Panc1 (cell line): ENCODE data around the gene CSNK1E. TPM values are rescaled to one million over a fixed set of nuclear protein-coding genes. Genes with fewer than 3 reads are reported as not detected.
A peak's percentile ranks its signal among the peaks of the same experiment; 100 is the strongest.

ENCODE experiments used
- ATAC-seq: fragments of 200-7000 bp; cut with Tn5 transposase; 2 replicates; pipeline ENCODE4 v1.9.1; 2020; ENCODE audit warnings: mild to moderate bottlenecking, moderate library complexity
- BruUV-seq: library from RNA; stranded (reverse); fragments of 400-500 nt; replicated peaks from 2 replicates; lab custom pipeline; 2021; lab: Mats Ljungman, UMichigan
- CTCF ChIA-PET: fragments of 300-600 bp; sonication (Branson Sonifier 250); formaldehyde crosslinking; loops from one replicate; lab custom pipeline; 2022; ENCODE audit warnings: antibody characterized with exemption; lab: Charles Lee
- POLR2A ChIA-PET: fragments of 300-600 bp; sonication (Branson Sonifier 250); formaldehyde crosslinking; loops from one replicate; lab custom pipeline; 2022; ENCODE audit warnings: antibody characterized with exemption; lab: Charles Lee
- DNase-seq: peaks from one replicate; pipeline ENCODE4 v3.0.0-alpha.2; 2010; ENCODE audit warnings: low read depth, low spot score
- H3K27ac ChIP-seq: 2 replicates; pipeline ENCODE4 v1.5.1; 2011; ENCODE audit warnings: mild to moderate bottlenecking, low read length, inconsistent platforms
- H3K27me3 ChIP-seq: fragments of 200-500 bp; sonication (Bioruptor generic); 2 replicates; pipeline ENCODE4 v1.6.0; 2014; ENCODE audit warnings: low read length, inconsistent platforms; ENCODE audit not compliant: control insufficient read depth, insufficient read depth
- H3K36me3 ChIP-seq: fragments of 200-500 bp; sonication (Bioruptor generic); 2 replicates; pipeline ENCODE4 v1.5.1; 2014; ENCODE audit warnings: inconsistent platforms, mild to moderate bottlenecking, low read length, moderate library complexity; ENCODE audit not compliant: control insufficient read depth, insufficient read depth
- H3K4me1 ChIP-seq: 2 replicates; pipeline ENCODE4 v1.5.1; 2011; ENCODE audit warnings: inconsistent platforms, mild to moderate bottlenecking, low read length, moderate library complexity; ENCODE audit not compliant: control insufficient read depth, insufficient read depth
- H3K4me3 ChIP-seq, 2 experiments: 2 replicates each; pipeline ENCODE4 v1.5.1; 2011 to 2012; ENCODE audit warnings: low read depth in 2 of 2, low read length in 2 of 2, mild to moderate bottlenecking in 2 of 2, inconsistent platforms in 1 of 2, moderate library complexity in 1 of 2
- H3K9me3 ChIP-seq: fragments of 200-500 bp; sonication (Bioruptor generic); 2 replicates; pipeline ENCODE4 v1.5.1; 2014; ENCODE audit warnings: low read depth, mild to moderate bottlenecking, inconsistent platforms, low read length, moderate library complexity; ENCODE audit not compliant: control insufficient read depth, insufficient read depth
- CTCF ChIP-seq: fragments of 450-650 bp; IDR thresholded peaks from 2 replicates; pipeline ENCODE4 v1.5.1; 2017; ENCODE audit warnings: mild to moderate bottlenecking
- POLR2AphosphoS5 ChIP-seq: IDR thresholded peaks from 2 replicates; pipeline ENCODE4 v1.6.1; 2012; ENCODE audit warnings: mild to moderate bottlenecking, low read depth, low read length, moderate library complexity
- REST ChIP-seq, 2 experiments: IDR thresholded peaks; 2 replicates each; pipeline ENCODE4 v1.6.1; 2011 to 2012; ENCODE audit warnings: low read depth in 2 of 2, control low read depth in 1 of 2, low read length in 1 of 2, mild to moderate bottlenecking in 1 of 2, moderate library complexity in 1 of 2; ENCODE audit not compliant: insufficient read depth in 1 of 2
- SIN3A ChIP-seq: IDR thresholded peaks from 2 replicates; pipeline ENCODE4 v1.6.1; 2012; ENCODE audit warnings: low read depth, mild to moderate bottlenecking, low read length, moderate library complexity, borderline replicate concordance; ENCODE audit not compliant: insufficient read depth
- TCF7L2 ChIP-seq: IDR thresholded peaks from 2 replicates; pipeline ENCODE4 v1.6.1; 2011; ENCODE audit warnings: mild to moderate bottlenecking, low read depth, low read length, inconsistent platforms
- in situ Hi-C: cut with HindIII; loops from 2 replicates; pipeline ENCODE4 v1.10.0; 2016; ENCODE audit warnings: low sequenced_read_pairs, low pct_unique_long_range_greater_than_20kb
- intact Hi-C: fragments of 100-400 bp; cut with micrococcal nuclease; formaldehyde crosslinking; loops from one replicate; pipeline ENCODE4 v1.10.0; 2022; ENCODE audit not compliant: unreplicated experiment
- total RNA-seq: library from RNA; stranded (reverse); gene quantifications from one replicate; pipeline ENCODE4 v1.2.1, GENCODE V29; 2021; ENCODE audit not compliant: unreplicated experiment

The CSNK1E gene
- total RNA-seq, 1 experiment from 2014 or later: 115 TPM

GRCh38 chr22:38353142-38353629 is 36.0 kb upstream of the CSNK1E start:
- no TSS peak for BruUV-seq
- peak; percentile 83 for ATAC-seq
- CTCF ChIA-PET: no interaction called here

DNA sequence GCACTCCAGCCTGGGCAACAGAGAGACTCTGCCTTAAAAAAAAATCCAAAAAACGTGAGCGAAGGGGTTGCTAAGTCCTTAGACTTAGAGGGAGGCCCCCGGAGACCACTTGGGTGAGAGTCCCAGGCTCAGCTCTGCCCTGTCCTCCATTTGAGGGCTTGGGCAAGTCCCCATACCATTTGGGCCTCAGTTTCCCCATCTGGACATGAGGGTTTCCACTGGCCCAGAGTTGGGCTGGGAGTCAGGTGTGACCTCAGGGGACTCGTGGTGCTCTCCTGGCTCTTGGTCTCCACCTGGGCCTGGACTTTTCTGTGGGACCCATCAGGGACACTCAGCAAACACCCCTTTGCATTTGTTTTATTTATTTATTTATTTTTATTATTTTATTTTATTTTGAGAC is 35.2 kb upstream of the CSNK1E start:
- TF ChIP-seq POLR2AphosphoS5 (no peak), SIN3A (no peak), REST (IDR thresholded peaks at IDR 0.05; ENCODE audit: insufficient read depth in 1 of 2, low read depth in 2 of 2, low read length in 1 of 2) (no peak), TCF7L2 (no peak), CTCF (no peak)
- Histone ChIP-seq H3K4me1 (no peaks in the 10 kb centered on the region), H3K4me3 (no peak overlapping the region), H3K36me3 (no peaks in the 10 kb centered on the region), H3K27ac (no peak overlapping the region), H3K27me3 (no peaks in the 10 kb centered on the region), H3K9me3 (no peaks in the 10 kb centered on the region)
- no TSS peak for BruUV-seq
- ChIA-PET POLR2A (no interaction called here), CTCF (no interaction called here)
- ATAC-seq (no peak), DNase-seq (no peak)
- intact Hi-C loops (no loop called here), in situ Hi-C loops (no loop called here)

More at GRCh38 chr22:38353142-38353629, 36.0 kb upstream of the CSNK1E start:
- Histone ChIP-seq H3K4me3 (no peak overlapping the region), H3K9me3 (no peaks in the 10 kb centered on the region), H3K27ac (no peak overlapping the region), H3K4me1 (no peaks in the 10 kb centered on the region), H3K36me3 (no peaks in the 10 kb centered on the region), H3K27me3 (no peaks in the 10 kb centered on the region)
- in situ Hi-C loops (no loop called here), intact Hi-C loops (no loop called here)
- DNase-seq: no peak
- POLR2A ChIA-PET: no interaction called here
- no peak for TF ChIP-seq TCF7L2
- peak; percentile 97 for TF ChIP-seq CTCF
